Pancreas (tissue), 10 donors: Measurements from ENCODE around the gene BNIP5. TPM values are rescaled to one million over a fixed set of nuclear protein-coding genes. Genes with fewer than 3 reads are reported as not detected.
A peak's percentile ranks its signal among the peaks of the same experiment; 100 is the strongest.

Experiments used
- ATAC-seq, 4 donors: fragments of 200-7000 bp; cut with Tn5 transposase; one replicate each; pipeline versions ENCODE4 v1.8.0 to v1.9.1; 2020; ENCODE audit warnings: mild to moderate bottlenecking in 4 of 4, moderate library complexity in 4 of 4
- DNase-seq, 6 donors: peaks; one replicate each; pipeline ENCODE4 v3.0.0-alpha.2; 2020
- FAIRE-seq: peaks from 2 replicates; lab custom pipeline; 2012; peaks lifted over from hg19 to GRCh38; lab: Jason Lieb, UNC
- H3K27ac ChIP-seq, 4 donors: fragments of 200-600 bp; sonication (generic); 1 replicate in 3 of 4; 2 replicates in 1 of 4; pipeline versions ENCODE4 v1.5.0 to v1.8.0; 2020
- H3K27me3 ChIP-seq, 4 donors: fragments of 200-600 bp; one replicate each; pipeline ENCODE4 v1.8.0; 2021
- H3K36me3 ChIP-seq, 3 donors: fragments of 200-600 bp; sonication (generic) in 1 of 3; one replicate each; pipeline versions ENCODE4 v1.5.0 to v1.8.0; 2020 to 2021
- H3K4me1 ChIP-seq, 3 donors: fragments of 200-600 bp; one replicate each; pipeline ENCODE4 v1.8.0; 2021
- H3K4me3 ChIP-seq, 4 donors: fragments of 200-600 bp; sonication (generic) in 2 of 4; one replicate each; pipeline versions ENCODE4 v1.5.0 to v1.8.0; 2020 to 2021
- H3K9me3 ChIP-seq, 4 donors: fragments of 200-600 bp; one replicate each; pipeline ENCODE4 v1.8.0; 2021
- CTCF ChIP-seq, 4 donors: fragments of 200-600 bp; sonication (generic) in 3 of 4; IDR thresholded peaks; one replicate each; pipeline versions ENCODE4 v1.5.0 to v1.8.0; 2021; ENCODE audit warnings: antibody characterized with exemption in 4 of 4
- WGBS, 2 donors: extraction: QIAGEN DNeasy Blood & Tissue Kit; methylation state at CpG; one replicate each; pipeline ENCODE4 v1.1.7; 2013; 5-methylcytosine and 5-hydroxymethylcytosine counted together
- intact Hi-C, 3 donors: fragments of 100-400 bp; cut with DNase I; formaldehyde crosslinking; loops; one replicate each; pipeline versions ENCODE4 v1.11.1 to v1.14.2; 2022
- polyA plus RNA-seq, 2 donors: library from polyadenylated mRNA; stranded (reverse); fragments of 200-250 nt; gene quantifications; one replicate each; pipeline ENCODE4 v1.2.3, GENCODE V29; 2013
- total RNA-seq, 6 donors: library from RNA; stranded (reverse); fragmentation: NEBNext Ultra II Directional in 4 of 6; extraction: Animal tissue kit (Norgen Biotek cat#: 25700) in 4 of 6; gene quantifications; one replicate each; pipeline versions ENCODE4 v1.2.1 to v1.2.4, GENCODE V29; 2021 to 2023
- donor health status: healthy with polysubstance abuse.
- donor health status: DM: no; HTN: no; CAD: no; lungs with moderate emphysema.
- donor health status: DM: no; HTN: no; CAD: no.
- donor health status: control.
- donor health status: control.
- donor health status: Bipolar disorder and iron deficiency.
- donor health status: DM: yes; HTN: yes; CAD: no.
- donor health status: DM: no; HTN: no; CAD: no.
- donor health status: DM: no; HTN: no; CAD: no.
- donor health status: DM: yes; HTN: yes; CAD: no.

BNIP5 gene
- total and polyA plus RNA-seq, 8 donors: 0.12 to 37.5 (median 0.38) TPM

- FAIRE-seq (no peak), ATAC-seq (no peak), DNase-seq (no peak)
- WGBS, 2 donors: 92% methylated on average over 20 of the region's 20 CpGs
- H3K27me3 ChIP-seq: no peaks in the 10 kb centered on the region
- intact Hi-C loops: no loop called here
- H3K9me3 ChIP-seq: no peaks in the 10 kb centered on the region
- no peak for TF ChIP-seq CTCF (IDR thresholded peaks at IDR 0.05)
- no peak overlapping the region for H3K4me3 ChIP-seq
- H3K27ac ChIP-seq: peak overlapping the region in 2 of 4 donors; percentile 75 to 78
- H3K36me3 ChIP-seq: no peaks in the 10 kb centered on the region
- H3K4me1 ChIP-seq: peaks cover 3 to 48% (median 5%) of the 10 kb centered on the region in 3 donors
Observed at GRCh38 chr6:36346486-36347273, 10.0 kb upstream of the BNIP5 start.

- Histone ChIP-seq H3K4me1 (peaks cover 3 to 40% (median 5%) of the 10 kb centered on the region in 3 donors), H3K4me3 (no peak overlapping the region), H3K36me3 (no peaks in the 10 kb centered on the region), H3K27ac (peak overlapping the region in 1 of 4 donors; percentile 19), H3K9me3 (no peaks in the 10 kb centered on the region), H3K27me3 (no peaks in the 10 kb centered on the region)
- 87 to 89% methylated on average over 13 of the region's 13 CpGs for WGBS, 2 donors
- no peak for FAIRE-seq
- intact Hi-C loops: no loop called here
- peak in 1 of 4 donors; percentile 7 for ATAC-seq
- peak in 1 of 6 donors; percentile 38 for DNase-seq
- TF ChIP-seq CTCF (IDR thresholded peaks at IDR 0.05): no peak
Observed at GRCh38 chr6:36345681-36346466, 9.2 kb upstream of the BNIP5 start.

- no peak for FAIRE-seq
- Histone ChIP-seq H3K27ac (no peak overlapping the region), H3K9me3 (no peaks in the 10 kb centered on the region), H3K36me3 (no peaks in the 10 kb centered on the region), H3K4me1 (peaks cover 3 to 21% (median 5%) of the 10 kb centered on the region in 3 donors), H3K27me3 (no peaks in the 10 kb centered on the region), H3K4me3 (no peak overlapping the region)
- intact Hi-C loops: no loop called here
- ATAC-seq: no peak
- peak in 1 of 6 donors; percentile 6 for DNase-seq
- 82 to 96% methylated on average over 5 of the region's 5 CpGs for WGBS, 2 donors
- TF ChIP-seq CTCF (IDR thresholded peaks at IDR 0.05): no peak
Observed at GRCh38 chr6:36343109-36343680, 6.5 kb upstream of the BNIP5 start.

GRCh38 chr6:36340618-36341454, 4.1 kb upstream of the BNIP5 start:
- intact Hi-C loops: no loop called here
- no peaks in the 10 kb centered on the region for H3K9me3 ChIP-seq
- peak overlapping the region in 2 of 4 donors; percentile 19 to 27 for H3K27ac ChIP-seq
- no peaks in the 10 kb centered on the region for H3K36me3 ChIP-seq
- ATAC-seq (peak; percentile 82 to 93 (median 86)), DNase-seq (peak; percentile 51 to 94 (median 76)), FAIRE-seq (no peak)
- WGBS, 2 donors: 19 to 22% methylated on average over 36 of the region's 36 CpGs
- H3K27me3 ChIP-seq: no peaks in the 10 kb centered on the region
- peaks cover 0 to under 1% (median 0%) of the 10 kb centered on the region in 3 donors for H3K4me1 ChIP-seq
- peak overlapping the region in 1 of 4 donors; percentile 5 for H3K4me3 ChIP-seq
- TF ChIP-seq CTCF (IDR thresholded peaks at IDR 0.05): peak; percentile 89 to 94 (median 92)
